HEK293 (cell line): ENCODE data around the gene STRN3.
"Not testable (repeated sequence)": the region's sequence is repeated elsewhere in the genome, so short reads cannot be mapped to it uniquely, and the experiment has no call there.

ENCODE experiments used
- CTCF ChIA-PET: fragments of 350-600 bp; formaldehyde crosslinking; extraction: SDS; loops from one replicate; lab custom pipeline; 2021; ENCODE audit warnings: antibody characterized with exemption; lab: Yijun Ruan, JAX
- POLR2A ChIA-PET: fragments of 300-600 bp; formaldehyde crosslinking; extraction: SDS; loops from one replicate; lab custom pipeline; 2020; ENCODE audit warnings: antibody characterized with exemption, inconsistent platforms; lab: Yijun Ruan, JAX
- H3K27ac ChIP-seq: fragments of 200-500 bp; sonication (Bioruptor generic); 2 replicates; pipeline ENCODE4 v1.5.1; 2014; ENCODE audit warnings: low read depth, low read length, control low read depth, inconsistent platforms; ENCODE audit errors: extremely low read depth
- H3K36me3 ChIP-seq, 2 experiments: fragments of 200-500 bp in 1 of 2; sonication (Bioruptor generic) in 1 of 2; 1 replicate in 1 of 2; 2 replicates in 1 of 2; pipeline ENCODE4 v1.5.1; 2014 to 2017; ENCODE audit warnings: inconsistent platforms in 2 of 2, low read length in 2 of 2; ENCODE audit not compliant: control insufficient read depth in 2 of 2, insufficient read depth in 1 of 2
- H3K4me1 ChIP-seq: fragments of 200-500 bp; sonication (Bioruptor generic); 2 replicates; pipeline ENCODE4 v1.5.1; 2014; ENCODE audit warnings: mild to moderate bottlenecking, low read length, inconsistent platforms; ENCODE audit not compliant: control insufficient read depth, insufficient read depth
- H3K4me3 ChIP-seq: 2 replicates; pipeline ENCODE4 v1.5.1; 2011; ENCODE audit warnings: low read depth, mild to moderate bottlenecking, control low read depth, low read length, moderate library complexity
- H3K9me3 ChIP-seq: fragments of 200-500 bp; sonication (Bioruptor generic); 2 replicates; pipeline ENCODE4 v1.5.1; 2014; ENCODE audit warnings: low read depth, low read length, inconsistent platforms; ENCODE audit not compliant: control insufficient read depth, insufficient read depth
- EGR2 ChIP-seq: fragments of 450-650 bp; formaldehyde crosslinking; IDR thresholded peaks from 2 replicates; pipeline ENCODE4 v1.5.1; 2016; ENCODE audit warnings: low read depth, missing biosample characterization, missing genetic modification characterization
- GLI4 ChIP-seq: fragments of 450-650 bp; formaldehyde crosslinking; IDR thresholded peaks from 2 replicates; pipeline ENCODE4 v1.5.1; 2016; ENCODE audit warnings: missing biosample characterization, missing genetic modification characterization
- HIC1 ChIP-seq: fragments of 450-650 bp; formaldehyde crosslinking; IDR thresholded peaks from 2 replicates; pipeline ENCODE4 v1.5.1; 2016; ENCODE audit warnings: missing biosample characterization, missing genetic modification characterization
- OSR2 ChIP-seq: fragments of 450-650 bp; formaldehyde crosslinking; IDR thresholded peaks from 2 replicates; pipeline ENCODE4 v1.5.1; 2016; ENCODE audit warnings: missing biosample characterization, missing genetic modification characterization
- PRDM6 ChIP-seq: fragments of 450-650 bp; formaldehyde crosslinking; IDR thresholded peaks from 2 replicates; pipeline ENCODE4 v1.5.1; 2017; ENCODE audit warnings: missing biosample characterization, missing genetic modification characterization
- SP2 ChIP-seq: fragments of 450-650 bp; formaldehyde crosslinking; IDR thresholded peaks from 2 replicates; pipeline ENCODE4 v1.5.1; 2016; ENCODE audit warnings: missing biosample characterization, missing genetic modification characterization
- WT1 ChIP-seq: fragments of 450-650 bp; formaldehyde crosslinking; IDR thresholded peaks from 2 replicates; pipeline ENCODE4 v1.5.1; 2016; ENCODE audit warnings: missing biosample characterization, missing genetic modification characterization
- ZBTB8A ChIP-seq: fragments of 450-650 bp; formaldehyde crosslinking; IDR thresholded peaks from 2 replicates; pipeline ENCODE4 v1.5.1; 2016; ENCODE audit warnings: missing biosample characterization, missing genetic modification characterization
- ZEB2 ChIP-seq: fragments of 450-650 bp; formaldehyde crosslinking; IDR thresholded peaks from 2 replicates; pipeline ENCODE4 v1.5.1; 2016; ENCODE audit warnings: missing biosample characterization, missing genetic modification characterization
- ZNF202 ChIP-seq: fragments of 450-650 bp; formaldehyde crosslinking; IDR thresholded peaks from 2 replicates; pipeline ENCODE4 v1.5.1; 2016; ENCODE audit warnings: missing biosample characterization, missing genetic modification characterization, borderline replicate concordance
- ZNF239 ChIP-seq: fragments of 450-650 bp; formaldehyde crosslinking; IDR thresholded peaks from 2 replicates; pipeline ENCODE4 v1.5.1; 2016; ENCODE audit warnings: missing biosample characterization, missing genetic modification characterization
- ZNF24 ChIP-seq: fragments of 450-650 bp; formaldehyde crosslinking; IDR thresholded peaks from 2 replicates; pipeline ENCODE4 v1.5.1; 2016; ENCODE audit warnings: missing biosample characterization, missing genetic modification characterization
- ZNF248 ChIP-seq: fragments of 450-650 bp; formaldehyde crosslinking; IDR thresholded peaks from 2 replicates; pipeline ENCODE4 v1.5.1; 2017; ENCODE audit warnings: missing biosample characterization, missing genetic modification characterization
- ZNF394 ChIP-seq: fragments of 450-650 bp; formaldehyde crosslinking; IDR thresholded peaks from 2 replicates; pipeline ENCODE4 v1.5.1; 2016; ENCODE audit warnings: missing biosample characterization, missing genetic modification characterization, mild to moderate bottlenecking, moderate library complexity, borderline replicate concordance
- ZNF560 ChIP-seq: fragments of 450-650 bp; formaldehyde crosslinking; IDR thresholded peaks from 2 replicates; pipeline ENCODE4 v1.5.1; 2017; ENCODE audit warnings: missing biosample characterization, missing genetic modification characterization, borderline replicate concordance
- ZNF596 ChIP-seq: fragments of 450-650 bp; IDR thresholded peaks from 2 replicates; pipeline ENCODE4 v1.5.0; 2018; ENCODE audit warnings: missing biosample characterization, mild to moderate bottlenecking, missing genetic modification characterization, moderate library complexity
- ZNF654 ChIP-seq: fragments of 450-650 bp; formaldehyde crosslinking; IDR thresholded peaks from 2 replicates; pipeline ENCODE4 v1.5.1; 2016; ENCODE audit warnings: low read depth, missing biosample characterization, missing genetic modification characterization
- ZNF707 ChIP-seq: fragments of 450-650 bp; formaldehyde crosslinking; IDR thresholded peaks from 2 replicates; pipeline ENCODE4 v1.5.1; 2016; ENCODE audit warnings: missing biosample characterization, missing genetic modification characterization
- ZNF830 ChIP-seq: fragments of 450-650 bp; IDR thresholded peaks from 2 replicates; pipeline ENCODE4 v1.5.0; 2018; ENCODE audit warnings: missing biosample characterization, missing genetic modification characterization, low read depth, mild to moderate bottlenecking, moderate library complexity
- TF ChIP-seq, protein P1 (sequence below): fragments of 450-650 bp; formaldehyde crosslinking; IDR thresholded peaks from 2 replicates; pipeline ENCODE4 v1.5.1; 2016; ENCODE audit warnings: missing biosample characterization, missing genetic modification characterization

Gene STRN3

DNA sequence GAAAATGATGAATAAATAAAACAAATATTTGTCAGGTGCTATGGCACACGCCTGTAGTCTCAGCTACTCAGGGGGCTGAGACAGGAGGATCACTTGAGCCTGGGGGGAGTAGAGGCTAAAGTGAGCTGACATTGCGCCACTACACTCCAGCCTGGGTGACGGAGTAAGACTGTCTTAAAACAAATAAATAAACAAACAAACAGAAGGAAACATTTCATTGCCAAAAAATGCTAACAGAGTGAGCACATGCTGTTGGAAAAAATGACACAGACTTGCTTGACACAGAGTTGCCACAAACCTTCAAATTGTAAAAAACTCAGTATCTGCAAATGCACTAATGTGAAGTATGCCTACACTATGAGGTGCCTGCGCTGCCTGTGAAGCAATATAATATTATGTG is 51.6 kb downstream of the STRN3 start:
- TF ChIP-seq PRDM6 (tag by site-specific recombination) (peak; percentile 62; the same call in 1 of the 2 replicates), WT1 (tag by site-specific recombination) (no peak), ZNF596 (no peak), SP2 (tag by site-specific recombination) (no peak), OSR2 (tag by site-specific recombination) (peak; percentile 22; the same call in 1 of the 2 replicates), ZNF248 (tag by site-specific recombination) (no peak), ZNF394 (tag by site-specific recombination) (no peak), ZNF830 (tag by site-specific recombination) (no peak), EGR2 (tag by site-specific recombination) (no peak), ZNF239 (no peak)
- TF ChIP-seq, protein P1, sequence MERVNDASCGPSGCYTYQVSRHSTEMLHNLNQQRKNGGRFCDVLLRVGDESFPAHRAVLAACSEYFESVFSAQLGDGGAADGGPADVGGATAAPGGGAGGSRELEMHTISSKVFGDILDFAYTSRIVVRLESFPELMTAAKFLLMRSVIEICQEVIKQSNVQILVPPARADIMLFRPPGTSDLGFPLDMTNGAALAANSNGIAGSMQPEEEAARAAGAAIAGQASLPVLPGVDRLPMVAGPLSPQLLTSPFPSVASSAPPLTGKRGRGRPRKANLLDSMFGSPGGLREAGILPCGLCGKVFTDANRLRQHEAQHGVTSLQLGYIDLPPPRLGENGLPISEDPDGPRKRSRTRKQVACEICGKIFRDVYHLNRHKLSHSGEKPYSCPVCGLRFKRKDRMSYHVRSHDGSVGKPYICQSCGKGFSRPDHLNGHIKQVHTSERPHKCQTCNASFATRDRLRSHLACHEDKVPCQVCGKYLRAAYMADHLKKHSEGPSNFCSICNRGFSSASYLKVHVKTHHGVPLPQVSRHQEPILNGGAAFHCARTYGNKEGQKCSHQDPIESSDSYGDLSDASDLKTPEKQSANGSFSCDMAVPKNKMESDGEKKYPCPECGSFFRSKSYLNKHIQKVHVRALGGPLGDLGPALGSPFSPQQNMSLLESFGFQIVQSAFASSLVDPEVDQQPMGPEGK (tag by site-specific recombination) = no peak
- TF ChIP-seq, all 188 proteins: peak for 2
- ChIA-PET POLR2A (no interaction called here), CTCF (interaction anchor here (0.6 to 0.7 kb wide), 2 partner anchors 29 to 1002 kb away, joined by 3 read pairs; no protein-coding TSS in a partner anchor)
- Histone ChIP-seq H3K4me1 (no peaks in the 10 kb centered on the region; the same call in 1 of the 2 replicates), H3K27ac (no peak overlapping the region), H3K36me3 (no peaks in the 10 kb centered on the region; a peak in 1 of 3 replicates), H3K4me3 (no peak overlapping the region), H3K9me3 (no peaks in the 10 kb centered on the region)

- ChIA-PET CTCF (no interaction called here), POLR2A (no interaction called here)
- H3K27ac ChIP-seq = no peak overlapping the region
- no peaks in the 10 kb centered on the region; a peak in 1 of 3 replicates for H3K36me3 ChIP-seq
- no peak for TF ChIP-seq ZNF24 (tag by site-specific recombination)
- TF ChIP-seq ZNF202 = peak; percentile 59; the same call in 1 of the 2 replicates
- no peaks in the 10 kb centered on the region for H3K9me3 ChIP-seq
- no peak overlapping the region for H3K4me3 ChIP-seq
- H3K4me1 ChIP-seq = no peaks in the 10 kb centered on the region; the same call in 1 of the 2 replicates
These were observed 53.1 kb downstream of the STRN3 start for GRCh38 chr14:30972882-30973582.

GRCh38 chr14:30972036-30972732 is 54.0 kb downstream of the STRN3 start:
- H3K9me3 ChIP-seq, H3K4me3 ChIP-seq, H3K27ac ChIP-seq, CTCF ChIA-PET, POLR2A ChIA-PET, H3K4me1 ChIP-seq, H3K36me3 ChIP-seq: not testable (repeated sequence)

- ChIA-PET POLR2A (no interaction called here), CTCF (no interaction called here)
- Histone ChIP-seq H3K36me3 (peaks cover 0 to 3% of the 10 kb centered on the region in 2 experiments; a peak in 1 of 3 replicates), H3K27ac (no peak overlapping the region), H3K9me3 (no peaks in the 10 kb centered on the region), H3K4me3 (no peak overlapping the region), H3K4me1 (no peaks in the 10 kb centered on the region; the same call in 1 of the 2 replicates)
- TF ChIP-seq ZEB2 (no peak), ZBTB8A (tag by site-specific recombination) (no peak), ZNF560 (no peak), SP2 (tag by site-specific recombination) (no peak), ZNF707 (tag by site-specific recombination) (no peak), ZNF654 (tag by site-specific recombination) (no peak), HIC1 (tag by site-specific recombination) (no peak), GLI4 (tag by site-specific recombination) (no peak)
These were observed 54.6 kb downstream of the STRN3 start for GRCh38 chr14:30971586-30971985.
